ENCODE results near the gene ENO3. TPM values are rescaled to one million over a fixed set of nuclear protein-coding genes. Genes with fewer than 3 reads are reported as not detected.

The ENO3 gene
- total RNA-seq, 4 donors from 2014 or later: 1.0 to 7.9 (median 4.9) TPM

DNA sequence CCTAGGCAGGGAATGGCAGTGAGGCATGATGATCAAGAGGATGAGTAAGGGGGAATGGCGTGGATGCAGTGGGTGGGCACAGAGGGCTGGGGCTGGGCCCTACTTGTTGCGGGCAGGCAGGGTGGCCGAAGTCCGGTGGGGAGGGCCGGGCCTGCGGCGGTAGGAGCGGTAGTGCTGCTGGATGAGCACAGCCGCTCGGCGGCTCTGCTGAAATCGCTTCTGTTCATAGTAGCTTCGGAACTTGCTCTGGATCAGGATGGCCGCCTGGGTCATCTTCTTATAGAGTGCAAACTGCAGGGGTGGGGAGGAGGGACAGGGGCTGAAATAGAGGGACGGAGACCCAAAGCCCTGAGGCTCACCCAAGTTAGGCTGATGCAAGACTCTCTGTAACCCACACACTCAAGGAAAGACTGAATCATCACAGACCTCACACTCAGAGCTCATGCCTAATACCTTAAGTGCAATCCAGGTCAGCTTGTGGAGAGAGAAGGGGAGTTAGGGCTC, 18.2 kb downstream of the ENO3 start:
- no peak for DNase-seq (ENCODE audit: low spot score in 2 of 2)
- intact Hi-C loops (cut with DNase I; ENCODE audit: low total_unique reads): no loop called here
- WGBS, 2 donors: 76 to 82% methylated on average over 15 of the region's 15 CpGs

DNA sequence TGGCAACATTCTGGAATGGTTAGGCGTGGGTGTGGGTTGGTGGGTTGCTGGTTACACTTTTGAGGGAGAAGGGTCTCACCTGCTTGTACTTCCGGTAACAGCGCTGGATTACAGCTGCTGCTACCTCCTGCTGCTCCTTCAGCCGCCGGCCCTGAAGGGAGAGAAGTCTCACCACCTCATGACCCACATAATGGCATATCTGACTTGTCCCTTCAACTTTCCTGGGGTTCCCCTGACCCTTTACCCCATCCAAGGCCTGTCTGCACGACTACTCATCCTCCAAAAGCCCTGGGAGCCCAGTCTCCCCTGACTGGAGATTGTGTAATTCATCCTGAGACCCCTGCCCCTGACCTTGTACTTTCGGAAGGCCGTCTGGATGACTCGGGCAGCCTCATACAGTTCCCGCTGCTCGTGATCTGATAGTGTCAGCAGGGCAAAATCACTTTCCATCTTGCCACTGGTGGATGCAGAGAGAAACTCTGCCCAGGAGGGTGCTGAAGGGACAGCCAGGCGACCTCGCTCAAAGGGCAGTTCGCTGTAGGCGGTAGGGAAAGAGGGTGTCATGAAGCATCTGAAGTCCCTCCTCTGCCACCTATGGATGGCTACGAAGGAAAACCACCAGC, 18.7 kb downstream of the ENO3 start:
- TF ChIP-seq, protein P1, sequence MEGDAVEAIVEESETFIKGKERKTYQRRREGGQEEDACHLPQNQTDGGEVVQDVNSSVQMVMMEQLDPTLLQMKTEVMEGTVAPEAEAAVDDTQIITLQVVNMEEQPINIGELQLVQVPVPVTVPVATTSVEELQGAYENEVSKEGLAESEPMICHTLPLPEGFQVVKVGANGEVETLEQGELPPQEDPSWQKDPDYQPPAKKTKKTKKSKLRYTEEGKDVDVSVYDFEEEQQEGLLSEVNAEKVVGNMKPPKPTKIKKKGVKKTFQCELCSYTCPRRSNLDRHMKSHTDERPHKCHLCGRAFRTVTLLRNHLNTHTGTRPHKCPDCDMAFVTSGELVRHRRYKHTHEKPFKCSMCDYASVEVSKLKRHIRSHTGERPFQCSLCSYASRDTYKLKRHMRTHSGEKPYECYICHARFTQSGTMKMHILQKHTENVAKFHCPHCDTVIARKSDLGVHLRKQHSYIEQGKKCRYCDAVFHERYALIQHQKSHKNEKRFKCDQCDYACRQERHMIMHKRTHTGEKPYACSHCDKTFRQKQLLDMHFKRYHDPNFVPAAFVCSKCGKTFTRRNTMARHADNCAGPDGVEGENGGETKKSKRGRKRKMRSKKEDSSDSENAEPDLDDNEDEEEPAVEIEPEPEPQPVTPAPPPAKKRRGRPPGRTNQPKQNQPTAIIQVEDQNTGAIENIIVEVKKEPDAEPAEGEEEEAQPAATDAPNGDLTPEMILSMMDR (IDR thresholded peaks at IDR 0.05): no peak
- TF ChIP-seq POLR2A (IDR thresholded peaks at IDR 0.05): no peak
- no peak for DNase-seq (ENCODE audit: low spot score in 2 of 2)
- 78 to 89% methylated on average over 15 to 16 of the region's 16 CpGs for WGBS, 2 donors
- intact Hi-C loops (cut with DNase I; ENCODE audit: low total_unique reads): no loop called here
- H3K4me3 ChIP-seq (ENCODE audit: low read depth, poor library complexity, severe bottlenecking): no peak overlapping the region

More for the DNA sequence above, 18.2 kb downstream of the ENO3 start:
- TF ChIP-seq, protein P1 (IDR thresholded peaks at IDR 0.05): no peak
- no peak for TF ChIP-seq POLR2A (IDR thresholded peaks at IDR 0.05)
- no peak overlapping the region for H3K4me3 ChIP-seq (ENCODE audit: low read depth, poor library complexity, severe bottlenecking)

DNA sequence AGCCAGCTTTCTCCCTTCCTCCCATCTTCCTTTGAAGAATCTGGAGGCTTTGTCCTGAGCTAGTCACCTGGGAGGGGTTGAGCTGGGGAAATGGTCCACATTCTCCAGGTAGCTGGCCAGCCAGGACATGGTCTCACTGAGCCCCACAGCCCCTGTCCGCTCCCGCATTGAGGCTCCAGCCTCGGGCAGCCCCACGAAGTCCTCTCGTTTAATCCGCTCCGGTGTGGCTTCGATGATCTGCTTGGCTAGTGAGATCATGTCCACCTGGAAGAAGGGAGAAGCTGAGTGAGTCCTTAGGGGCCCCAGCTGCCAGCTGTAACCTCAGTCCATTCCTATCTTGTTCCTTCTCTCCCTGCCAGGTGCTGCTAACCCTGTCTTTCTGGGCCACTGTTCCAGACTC, 19.4 kb downstream of the ENO3 start:
- H3K4me3 ChIP-seq (ENCODE audit: low read depth, poor library complexity, severe bottlenecking): no peak overlapping the region
- no peak for DNase-seq (ENCODE audit: low spot score in 2 of 2)
- intact Hi-C loops (cut with DNase I; ENCODE audit: low total_unique reads): no loop called here
- TF ChIP-seq POLR2A (IDR thresholded peaks at IDR 0.05): no peak
- TF ChIP-seq, protein P1 (IDR thresholded peaks at IDR 0.05): no peak
- WGBS, 2 donors: 89 to 92% methylated on average over 8 of the region's 8 CpGs

DNA sequence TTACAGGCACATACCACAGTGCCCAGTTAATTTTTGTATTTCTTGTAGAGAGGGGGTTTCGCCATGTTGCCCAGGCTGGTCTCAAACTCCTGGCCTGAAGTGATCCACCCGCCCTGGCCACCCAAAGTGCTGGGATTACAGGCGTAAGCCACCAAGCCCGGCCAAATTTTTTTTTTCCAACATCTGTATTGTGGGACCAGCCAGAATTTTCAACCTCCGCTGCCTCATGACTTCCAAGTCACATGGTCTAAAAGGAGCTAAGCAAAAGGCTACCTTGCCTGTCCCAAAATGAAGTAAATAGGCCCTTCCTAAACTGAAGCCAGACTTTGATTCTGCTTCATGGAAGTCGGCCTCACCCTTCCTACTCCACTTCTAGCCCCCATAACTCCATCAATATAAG, 20.9 kb downstream of the ENO3 start:
- intact Hi-C loops (cut with DNase I; ENCODE audit: low total_unique reads): no loop called here
- DNase-seq (ENCODE audit: low spot score in 2 of 2): no peak
- no peak overlapping the region for H3K4me3 ChIP-seq (ENCODE audit: low read depth, poor library complexity, severe bottlenecking)
- WGBS, 2 donors: 78 to 80% methylated on average over 6 of the region's 6 CpGs
- TF ChIP-seq POLR2A (IDR thresholded peaks at IDR 0.05): no peak
- TF ChIP-seq, protein P1 (IDR thresholded peaks at IDR 0.05): no peak

DNA sequence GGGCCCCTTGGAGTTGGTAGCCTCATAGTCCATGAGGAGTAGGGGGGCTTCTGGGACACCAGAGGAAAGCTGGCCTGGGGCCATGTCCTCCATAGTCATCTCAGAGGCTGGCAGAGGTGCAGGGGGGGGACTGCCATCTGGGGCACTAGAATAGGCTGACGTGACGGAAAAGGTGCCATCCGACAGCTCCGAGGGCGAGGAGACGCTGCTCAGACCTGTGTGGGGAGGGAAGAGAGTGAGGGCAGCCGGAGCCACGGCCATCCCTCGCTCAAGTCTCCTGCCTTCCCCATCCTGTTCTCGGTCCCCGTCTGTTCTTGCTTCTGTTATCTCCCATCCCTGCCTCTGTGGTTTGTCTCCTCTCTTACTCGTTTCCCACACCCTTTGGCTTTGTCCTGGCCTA, 21.4 kb downstream of the ENO3 start:
- WGBS, 2 donors: 89 to 94% methylated on average over 12 of the region's 12 CpGs
- intact Hi-C loops (cut with DNase I; ENCODE audit: low total_unique reads): no loop called here

More for the DNA sequence above, 21.4 kb downstream of the ENO3 start:
- DNase-seq (ENCODE audit: low spot score in 2 of 2): no peak
- TF ChIP-seq, protein P1 (IDR thresholded peaks at IDR 0.05): no peak
- TF ChIP-seq POLR2A (IDR thresholded peaks at IDR 0.05): no peak
- H3K4me3 ChIP-seq (ENCODE audit: low read depth, poor library complexity, severe bottlenecking): no peak overlapping the region
